ENCODE results near the gene PRKCB. TPM values are rescaled to one million over a fixed set of nuclear protein-coding genes. Genes with fewer than 3 reads are reported as not detected.

Gene PRKCB
- total RNA-seq, 1 experiment from 2014 or later: not detected

DNA sequence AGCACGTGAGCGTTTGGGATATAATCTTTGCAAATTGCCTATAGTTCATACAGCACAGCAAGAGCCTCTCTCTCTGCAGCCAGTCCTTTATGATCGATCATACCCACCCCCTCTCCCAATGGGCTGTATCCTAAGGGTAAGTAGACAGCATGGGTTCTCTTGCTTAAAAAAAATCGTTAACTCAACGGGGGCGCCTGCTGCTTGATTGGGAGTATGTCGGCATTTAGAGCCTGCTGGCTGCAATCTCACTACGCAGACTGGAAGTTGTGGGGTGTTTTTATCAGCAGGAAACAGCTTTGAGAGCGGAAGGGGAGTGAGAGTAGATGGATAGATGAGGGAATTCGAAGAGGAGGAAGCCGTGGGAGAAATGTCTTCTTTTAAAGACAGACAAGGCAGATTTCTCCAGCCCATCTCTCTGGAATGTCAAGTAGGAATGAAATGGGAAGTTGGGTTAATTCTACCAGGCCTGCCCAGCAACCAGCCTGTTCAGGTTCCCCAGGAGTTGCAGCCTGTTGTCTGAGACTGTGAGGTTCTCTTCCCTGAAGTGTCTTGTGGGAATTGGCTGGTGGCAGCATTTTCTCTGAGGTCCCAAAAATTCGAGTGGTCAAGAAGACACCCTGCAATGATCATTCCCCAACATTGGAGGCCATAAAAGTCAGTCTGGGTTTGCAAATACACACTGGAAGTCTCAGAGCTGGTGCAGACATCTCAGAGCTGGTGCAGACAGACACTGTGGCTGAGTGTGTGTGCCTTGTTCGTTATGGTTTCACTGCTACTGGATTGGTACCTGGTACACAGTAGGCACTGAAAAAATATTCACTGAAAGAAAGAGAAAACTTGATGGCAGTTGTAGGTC, 65.6 kb downstream of the PRKCB start:
- no peaks in the 10 kb centered on the region for H3K79me2 ChIP-seq (ENCODE audit: low read length)
- H3K27me3 ChIP-seq (ENCODE audit: low read length): 0 out of 2 replicates have a peak, but pooled peaks cover 14% of the 10 kb centered on the region
- no peak overlapping the region for H3K4me3 ChIP-seq (ENCODE audit: low read length)
- no peaks in the 10 kb centered on the region for H4K20me1 ChIP-seq (ENCODE audit: low read length)
- BruUV-seq (replicated peaks): no TSS peak
- DNase-seq (no peak), ATAC-seq (no peak)
- TF ChIP-seq, protein P1, sequence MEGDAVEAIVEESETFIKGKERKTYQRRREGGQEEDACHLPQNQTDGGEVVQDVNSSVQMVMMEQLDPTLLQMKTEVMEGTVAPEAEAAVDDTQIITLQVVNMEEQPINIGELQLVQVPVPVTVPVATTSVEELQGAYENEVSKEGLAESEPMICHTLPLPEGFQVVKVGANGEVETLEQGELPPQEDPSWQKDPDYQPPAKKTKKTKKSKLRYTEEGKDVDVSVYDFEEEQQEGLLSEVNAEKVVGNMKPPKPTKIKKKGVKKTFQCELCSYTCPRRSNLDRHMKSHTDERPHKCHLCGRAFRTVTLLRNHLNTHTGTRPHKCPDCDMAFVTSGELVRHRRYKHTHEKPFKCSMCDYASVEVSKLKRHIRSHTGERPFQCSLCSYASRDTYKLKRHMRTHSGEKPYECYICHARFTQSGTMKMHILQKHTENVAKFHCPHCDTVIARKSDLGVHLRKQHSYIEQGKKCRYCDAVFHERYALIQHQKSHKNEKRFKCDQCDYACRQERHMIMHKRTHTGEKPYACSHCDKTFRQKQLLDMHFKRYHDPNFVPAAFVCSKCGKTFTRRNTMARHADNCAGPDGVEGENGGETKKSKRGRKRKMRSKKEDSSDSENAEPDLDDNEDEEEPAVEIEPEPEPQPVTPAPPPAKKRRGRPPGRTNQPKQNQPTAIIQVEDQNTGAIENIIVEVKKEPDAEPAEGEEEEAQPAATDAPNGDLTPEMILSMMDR (conservative IDR thresholded peaks at IDR 0.05; ENCODE audit: low read depth, low read length): no peak
- TF ChIP-seq EZH2phosphoT487 (IDR thresholded peaks at IDR 0.05; ENCODE audit: borderline replicate concordance, low read length): no peak
- TF ChIP-seq EZH2 (IDR thresholded peaks at IDR 0.05; ENCODE audit: low read length, unreplicated experiment): no peak
- intact Hi-C loops (cut with micrococcal nuclease): no loop called here
- no peak overlapping the region for H3K27ac ChIP-seq (ENCODE audit: low read length)
- no peak overlapping the region for H3K4me2 ChIP-seq (ENCODE audit: low read length)
- POLR2A ChIA-PET (ENCODE audit: unreplicated experiment): no interaction called here
- H3F3A ChIP-seq (ENCODE audit: low read length, unreplicated experiment): no peaks in the 10 kb centered on the region
- H3K9me3 ChIP-seq (ENCODE audit: low read length): no peaks in the 10 kb centered on the region
- H3K9ac ChIP-seq (ENCODE audit: low read length): no peak overlapping the region
- CTCF ChIA-PET: no interaction called here
- no peaks in the 10 kb centered on the region for H3K36me3 ChIP-seq (ENCODE audit: low read depth, low read length)
- H3K9me2 ChIP-seq (replicated peaks; ENCODE audit: low read length): no peaks in the 10 kb centered on the region
- H3K4me1 ChIP-seq (ENCODE audit: insufficient read depth, low read length): no peaks in the 10 kb centered on the region
- H2AFZ ChIP-seq (ENCODE audit: low read length): no peak overlapping the region

GRCh38 chr16:23902034-23902747, 66.4 kb downstream of the PRKCB start:
- no peak overlapping the region for H3K27ac ChIP-seq (ENCODE audit: low read length)
- ChIA-PET POLR2A (ENCODE audit: unreplicated experiment) (no interaction called here), CTCF (no interaction called here)
- no peak for TF ChIP-seq EZH2phosphoT487 (IDR thresholded peaks at IDR 0.05; ENCODE audit: borderline replicate concordance, low read length)
- TF ChIP-seq, protein P1 (conservative IDR thresholded peaks at IDR 0.05; ENCODE audit: low read depth, low read length): no peak
- H3K27me3 ChIP-seq (ENCODE audit: low read length): 0 out of 2 replicates have a peak, but pooled peaks cover 14% of the 10 kb centered on the region
- no peaks in the 10 kb centered on the region for H3K79me2 ChIP-seq (ENCODE audit: low read length)
- intact Hi-C loops (cut with micrococcal nuclease): no loop called here
- BruUV-seq (replicated peaks): no TSS peak
- ATAC-seq: no peak
- no peaks in the 10 kb centered on the region for H4K20me1 ChIP-seq (ENCODE audit: low read length)
- H3K4me1 ChIP-seq (ENCODE audit: insufficient read depth, low read length): no peaks in the 10 kb centered on the region
- DNase-seq: no peak
- no peak overlapping the region for H2AFZ ChIP-seq (ENCODE audit: low read length)
- no peak overlapping the region for H3K4me2 ChIP-seq (ENCODE audit: low read length)
- no peaks in the 10 kb centered on the region for H3F3A ChIP-seq (ENCODE audit: low read length, unreplicated experiment)
- H3K9me2 ChIP-seq (replicated peaks; ENCODE audit: low read length): no peaks in the 10 kb centered on the region
- no peaks in the 10 kb centered on the region for H3K36me3 ChIP-seq (ENCODE audit: low read depth, low read length)
- H3K9ac ChIP-seq (ENCODE audit: low read length): no peak overlapping the region
- H3K4me3 ChIP-seq (ENCODE audit: low read length): no peak overlapping the region
- no peaks in the 10 kb centered on the region for H3K9me3 ChIP-seq (ENCODE audit: low read length)

All from PC-3 (cell line).